OCI-LY1 (cell line): ENCODE results near the gene TMIE.
"Not testable (repeated sequence)": the region's sequence is repeated elsewhere in the genome, so short reads cannot be mapped to it uniquely, and the experiment has no call there.

Experiments
- H2AFZ ChIP-seq: fragments of 200-600 bp; sonication (generic), shearing (Covaris generic); 2 replicates; pipeline ENCODE4 v1.6.0; 2014; ENCODE audit warnings: antibody characterized with exemption, mild to moderate bottlenecking, low read length
- H3F3A ChIP-seq: fragments of 200-600 bp; sonication (generic), shearing (Covaris generic); 2 replicates; pipeline ENCODE4 v1.6.0; 2014; ENCODE audit warnings: mild to moderate bottlenecking, antibody characterized with exemption, low read length, moderate library complexity; ENCODE audit not compliant: insufficient read depth
- H3K27ac ChIP-seq: fragments of 200-600 bp; sonication (generic); 2 replicates; pipeline ENCODE4 v1.5.1; 2014; ENCODE audit warnings: low read length, mixed run types, mild to moderate bottlenecking, low read depth; ENCODE audit not compliant: poor library complexity, severe bottlenecking
- H3K27me3 ChIP-seq: fragments of 200-600 bp; sonication (generic); 2 replicates; pipeline ENCODE4 v1.6.0; 2014; ENCODE audit warnings: antibody characterized with exemption, mild to moderate bottlenecking, low read length, moderate library complexity; ENCODE audit not compliant: insufficient read depth
- H3K36me3 ChIP-seq: fragments of 200-600 bp; sonication (generic); 2 replicates; pipeline ENCODE4 v1.6.1; 2014; ENCODE audit warnings: mild to moderate bottlenecking, antibody characterized with exemption, low read length, moderate library complexity, mixed read lengths; ENCODE audit not compliant: insufficient read depth
- H3K4me1 ChIP-seq: fragments of 200-600 bp; sonication (generic); 2 replicates; pipeline ENCODE4 v1.5.1; 2014; ENCODE audit warnings: mild to moderate bottlenecking, low read length, moderate library complexity; ENCODE audit not compliant: insufficient read depth, severe bottlenecking
- H3K4me2 ChIP-seq: fragments of 200-600 bp; sonication (generic), shearing (Covaris generic); 2 replicates; pipeline ENCODE4 v1.6.1; 2014; ENCODE audit warnings: low read length
- H3K4me3 ChIP-seq: fragments of 200-600 bp; sonication (generic); 2 replicates; pipeline ENCODE4 v1.5.1; 2014; ENCODE audit warnings: low read length, low read depth, mild to moderate bottlenecking, mixed read lengths; ENCODE audit not compliant: poor library complexity, severe bottlenecking
- H3K79me2 ChIP-seq: fragments of 200-600 bp; shearing (Covaris generic); 2 replicates; pipeline ENCODE4 v1.6.1; 2016; ENCODE audit warnings: mixed run types, low read length, mixed read lengths; ENCODE audit not compliant: insufficient read depth
- H3K9ac ChIP-seq: fragments of 200-600 bp; sonication (generic), shearing (Covaris generic); 2 replicates; pipeline ENCODE4 v1.6.1; 2014; ENCODE audit warnings: mild to moderate bottlenecking, low read length, mixed read lengths
- H3K9me2 ChIP-seq: fragments of 200-600 bp; sonication (generic), shearing (Covaris generic); 2 replicates; pipeline ENCODE4 v1.6.1; 2014; ENCODE audit warnings: low read depth, mild to moderate bottlenecking, low read length, mixed read lengths
- H3K9me3 ChIP-seq: fragments of 200-600 bp; shearing (Covaris generic); 2 replicates; pipeline ENCODE4 v1.6.1; 2014; ENCODE audit warnings: low read length, mixed read lengths
- H4K20me1 ChIP-seq: fragments of 200-600 bp; sonication (generic), shearing (Covaris generic); 2 replicates; pipeline ENCODE4 v1.6.0; 2016; ENCODE audit warnings: mild to moderate bottlenecking, low read length; ENCODE audit not compliant: insufficient read depth
- CTCF ChIP-seq: fragments of 200-600 bp; sonication (generic), shearing (Covaris generic); IDR thresholded peaks from 2 replicates; pipeline ENCODE4 v1.5.1; 2017; ENCODE audit warnings: mild to moderate bottlenecking, antibody characterized with exemption, low read length, moderate library complexity, mixed read lengths
- EZH2 ChIP-seq: fragments of 200-600 bp; sonication (generic), shearing (Covaris generic); IDR thresholded peaks from 2 replicates; pipeline ENCODE4 v1.8.0; 2017; ENCODE audit warnings: borderline replicate concordance, mixed run types, mild to moderate bottlenecking, antibody characterized with exemption, low read length, moderate library complexity, mixed read lengths

TMIE gene

GRCh38 chr3:46748170-46748569, 47.0 kb downstream of the TMIE start:
- Histone ChIP-seq H3K36me3 (no peaks in the 10 kb centered on the region), H3K9me3 (no peaks in the 10 kb centered on the region), H3F3A (no peaks in the 10 kb centered on the region), H3K4me1 (no peaks in the 10 kb centered on the region), H3K9ac (no peak overlapping the region), H3K79me2 (no peaks in the 10 kb centered on the region), H3K27ac (no peak overlapping the region), H3K4me2 (no peak overlapping the region), H3K9me2 (no peaks in the 10 kb centered on the region), H4K20me1 (no peaks in the 10 kb centered on the region), H2AFZ (no peak overlapping the region), H3K4me3 (no peak overlapping the region), H3K27me3 (peaks cover 6% of the 10 kb centered on the region; the same call in 1 of the 2 replicates)
- no peak for TF ChIP-seq EZH2
- no peak for TF ChIP-seq CTCF

GRCh38 chr3:46749129-46749528, 47.9 kb downstream of the TMIE start:
- no peaks in the 10 kb centered on the region for H3F3A ChIP-seq
- no peak overlapping the region for H3K9ac ChIP-seq
- H3K9me3 ChIP-seq, result no peaks in the 10 kb centered on the region
- no peak overlapping the region for H2AFZ ChIP-seq
- no peaks in the 10 kb centered on the region for H3K4me1 ChIP-seq
- no peaks in the 10 kb centered on the region for H3K9me2 ChIP-seq
- H3K4me2 ChIP-seq, result no peak overlapping the region
- no peak overlapping the region for H3K27ac ChIP-seq
- no peaks in the 10 kb centered on the region for H4K20me1 ChIP-seq
- H3K79me2 ChIP-seq, result no peaks in the 10 kb centered on the region
- peaks cover 6% of the 10 kb centered on the region; the same call in 1 of the 2 replicates for H3K27me3 ChIP-seq
- no peaks in the 10 kb centered on the region for H3K36me3 ChIP-seq
- TF ChIP-seq EZH2 (no peak), CTCF (no peak)
- no peak overlapping the region for H3K4me3 ChIP-seq

- TF ChIP-seq EZH2 (no peak), CTCF (no peak)
- H3K9ac ChIP-seq, result no peak overlapping the region
- H4K20me1 ChIP-seq, result no peaks in the 10 kb centered on the region
- H3K4me1 ChIP-seq, result no peaks in the 10 kb centered on the region
- no peak overlapping the region for H3K4me2 ChIP-seq
- no peak overlapping the region for H3K4me3 ChIP-seq
- H3K9me3 ChIP-seq, result no peaks in the 10 kb centered on the region
- H2AFZ ChIP-seq, result no peak overlapping the region
- H3K36me3 ChIP-seq, result no peaks in the 10 kb centered on the region
- no peaks in the 10 kb centered on the region for H3K79me2 ChIP-seq
- peaks cover 6% of the 10 kb centered on the region; the same call in 1 of the 2 replicates for H3K27me3 ChIP-seq
- no peak overlapping the region for H3K27ac ChIP-seq
- no peaks in the 10 kb centered on the region for H3F3A ChIP-seq
- no peaks in the 10 kb centered on the region for H3K9me2 ChIP-seq
Observed at GRCh38 chr3:46750555-46751038, 49.4 kb downstream of the TMIE start.

GRCh38 chr3:46753127-46753526, 51.9 kb downstream of the TMIE start:
- not testable (repeated sequence) for H3K9me3 ChIP-seq, H3K9me2 ChIP-seq, H3F3A ChIP-seq, H3K27me3 ChIP-seq, H3K4me2 ChIP-seq, H2AFZ ChIP-seq, H3K9ac ChIP-seq, H4K20me1 ChIP-seq, H3K27ac ChIP-seq, H3K79me2 ChIP-seq, H3K4me1 ChIP-seq, H3K36me3 ChIP-seq, H3K4me3 ChIP-seq
